Fibroblast of skin of scalp (primary cell): ENCODE measurements around the gene BCAR3.
A peak's percentile ranks its signal among the peaks of the same experiment; 100 is the strongest.
"Not testable (repeated sequence)": the region's sequence is repeated elsewhere in the genome, so short reads cannot be mapped to it uniquely, and the experiment has no call there.

ENCODE experiments used
- DNase-seq: peaks from one replicate; pipeline ENCODE4 v3.0.0-alpha.2; 2013

The BCAR3 gene

GRCh38 chr1:93667642-93668041 is 14.0 kb downstream of the BCAR3 start:
- DNase-seq, result no peak

DNA sequence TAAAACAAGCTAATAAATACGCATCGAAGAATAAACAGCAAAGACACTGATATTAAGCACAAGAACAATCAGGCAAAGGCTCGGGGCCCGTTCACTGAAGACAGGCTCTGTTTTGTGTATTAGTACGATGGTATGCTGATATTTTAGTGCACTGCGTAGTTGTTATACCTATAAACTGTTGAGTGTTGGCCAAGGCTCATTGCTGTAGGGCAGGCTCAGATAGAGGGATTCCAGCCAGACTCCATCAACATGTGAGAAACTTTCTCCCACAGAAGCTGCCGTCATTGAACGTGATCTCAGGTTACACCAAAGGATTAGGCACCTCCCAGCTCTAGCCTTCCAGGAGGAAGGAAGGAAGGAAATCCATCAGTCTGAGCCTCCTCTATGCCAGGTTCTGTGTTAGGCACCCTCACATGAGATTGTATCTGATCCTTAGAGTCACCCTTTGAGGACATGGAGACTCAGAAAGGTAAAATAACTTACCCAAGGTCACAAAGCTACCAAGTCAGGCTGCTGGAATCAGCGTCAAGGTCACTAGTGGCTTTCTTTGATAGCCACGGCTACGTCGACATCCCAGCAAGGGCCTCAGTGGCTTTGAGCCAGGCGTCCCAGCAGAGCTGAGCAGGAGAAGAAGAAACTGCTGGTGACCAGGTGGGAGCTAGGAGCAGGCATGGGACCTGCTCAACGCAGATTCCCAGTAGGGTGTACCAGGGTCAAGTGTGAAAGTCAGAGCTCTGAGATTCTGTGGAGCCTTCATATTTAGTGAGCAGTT is 14.8 kb downstream of the BCAR3 start:
- DNase-seq, result no peak

DNA sequence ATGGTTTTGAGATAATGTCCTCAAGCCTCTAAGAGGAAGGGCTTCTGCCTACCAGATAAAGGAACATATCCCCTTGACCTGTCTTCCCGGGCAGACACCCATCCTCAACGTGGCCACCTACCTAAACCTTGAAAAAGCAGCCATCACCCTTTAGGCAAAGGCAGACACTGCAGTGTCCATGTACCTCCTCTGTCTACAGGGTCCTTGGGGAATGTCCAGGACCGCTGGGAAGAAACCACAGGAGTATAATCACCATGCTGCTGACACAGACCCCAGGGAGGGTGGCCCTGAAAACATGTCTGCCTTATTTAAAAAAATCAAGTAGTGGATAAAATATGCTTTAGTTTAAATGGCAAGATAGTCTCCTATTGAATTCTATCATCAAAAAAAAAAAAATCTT is 16.6 kb downstream of the BCAR3 start:
- peak; percentile 35 for DNase-seq

DNA sequence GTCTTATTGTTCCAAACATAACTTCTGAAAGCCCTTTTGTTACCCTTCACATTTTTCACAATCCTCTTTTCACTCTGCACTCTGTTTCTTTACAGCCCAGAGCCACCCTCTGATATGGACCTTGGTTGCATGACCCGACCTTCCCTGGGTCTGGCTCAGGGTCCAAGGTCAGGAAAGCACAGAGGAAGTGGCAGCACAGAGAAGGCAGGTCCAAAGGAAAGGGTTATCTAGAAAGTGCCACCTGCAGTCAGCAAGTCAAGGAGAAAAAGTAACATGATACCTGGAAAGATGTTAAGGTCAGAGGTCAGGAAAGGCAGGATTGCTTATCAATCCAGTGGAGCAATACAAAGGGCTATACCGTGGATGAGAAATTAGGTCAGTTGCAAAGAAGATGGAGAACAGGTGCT is 18.4 kb downstream of the BCAR3 start:
- DNase-seq, result no peak

DNA sequence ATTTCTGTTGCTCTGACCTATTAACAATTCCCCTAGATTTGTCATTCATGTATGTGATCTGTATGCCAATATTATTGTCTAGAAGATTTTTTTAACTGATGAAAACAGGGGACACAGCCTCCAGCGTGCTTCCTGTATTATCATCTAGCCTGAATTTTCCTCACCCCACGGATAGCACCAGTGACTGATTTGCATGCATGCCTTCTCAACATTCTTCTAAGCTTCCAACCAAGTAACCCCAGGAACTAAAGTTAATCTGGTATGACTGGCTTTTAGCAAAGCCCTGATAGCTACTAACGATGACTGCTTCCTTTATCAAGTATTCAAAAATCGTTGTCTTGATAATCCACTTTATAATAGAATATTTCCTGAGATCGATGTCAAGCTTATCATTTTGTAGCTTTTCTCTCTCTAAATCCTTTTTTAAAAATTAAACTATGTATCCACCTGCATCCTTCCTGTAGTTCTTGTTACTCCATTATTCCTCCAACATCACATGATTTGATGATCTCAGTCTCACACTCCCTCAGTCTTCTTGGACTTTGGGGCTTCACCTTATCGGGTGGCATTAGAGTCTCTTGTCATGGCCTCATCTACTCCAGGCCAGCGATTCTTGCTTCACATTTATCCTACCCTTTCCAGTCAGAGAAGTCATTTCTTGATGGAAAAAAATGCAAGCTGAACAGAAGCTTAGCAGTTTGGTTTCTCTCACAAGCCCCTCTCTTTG is 19.0 kb downstream of the BCAR3 start:
- DNase-seq, result peak; percentile 75

GRCh38 chr1:93661829-93662474 is 19.7 kb downstream of the BCAR3 start:
- DNase-seq, result peak; percentile 86

GRCh38 chr1:93661341-93661740 is 20.3 kb downstream of the BCAR3 start:
- DNase-seq, result not testable (repeated sequence)

GRCh38 chr1:93659822-93660503 is 21.7 kb downstream of the BCAR3 start:
- DNase-seq, result no peak

DNA sequence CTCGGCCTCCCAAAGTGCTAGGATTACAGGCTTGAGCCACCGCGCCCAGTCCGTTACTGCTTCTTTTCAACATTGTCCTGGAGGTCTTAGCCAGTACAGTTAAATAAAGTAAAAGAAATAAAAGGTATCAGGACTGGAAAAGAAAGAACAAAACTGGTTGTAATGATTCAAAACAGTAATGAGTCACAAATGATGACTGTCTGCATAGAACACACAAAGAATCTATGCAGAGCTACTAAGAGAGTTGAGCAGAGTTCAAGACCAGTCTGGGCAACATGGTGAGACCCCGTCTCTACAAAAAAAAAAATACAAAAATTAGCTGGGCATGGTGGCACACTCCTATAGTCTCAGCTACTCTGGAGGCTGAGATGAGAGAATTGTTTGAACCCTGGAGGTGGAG is 23.4 kb downstream of the BCAR3 start:
- DNase-seq, result no peak

GRCh38 chr1:93656491-93656890 is 25.1 kb downstream of the BCAR3 start:
- DNase-seq, result no peak

GRCh38 chr1:93653656-93654055 is 28.0 kb downstream of the BCAR3 start:
- DNase-seq, result no peak

- no peak for DNase-seq
These were observed 29.2 kb downstream of the BCAR3 start for GRCh38 chr1:93652323-93652949.

- no peak for DNase-seq
These were observed 29.9 kb downstream of the BCAR3 start for GRCh38 chr1:93651695-93652094.

- DNase-seq, result not testable (repeated sequence)
These were observed 31.5 kb downstream of the BCAR3 start for GRCh38 chr1:93650159-93650558.

DNA sequence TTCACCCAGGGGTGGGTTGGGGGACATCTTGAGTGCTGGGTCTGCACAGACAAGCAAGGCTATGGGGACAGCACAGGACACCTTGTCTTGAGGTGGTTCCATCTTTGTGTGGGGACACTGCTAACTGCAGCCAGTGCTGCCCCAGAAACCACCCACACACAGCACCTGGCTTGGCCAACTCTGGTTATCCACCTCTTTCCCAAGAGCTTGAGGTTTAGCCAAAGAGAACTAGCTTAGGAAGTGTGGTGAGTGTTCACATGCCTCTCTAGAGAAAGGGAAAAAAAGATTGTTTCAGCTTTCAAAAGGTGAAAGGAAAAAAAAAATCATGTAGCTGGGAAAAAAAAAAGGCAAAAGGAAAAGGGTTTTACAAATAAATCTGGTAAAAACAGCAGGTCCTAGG is 32.4 kb downstream of the BCAR3 start:
- DNase-seq, result no peak

DNA sequence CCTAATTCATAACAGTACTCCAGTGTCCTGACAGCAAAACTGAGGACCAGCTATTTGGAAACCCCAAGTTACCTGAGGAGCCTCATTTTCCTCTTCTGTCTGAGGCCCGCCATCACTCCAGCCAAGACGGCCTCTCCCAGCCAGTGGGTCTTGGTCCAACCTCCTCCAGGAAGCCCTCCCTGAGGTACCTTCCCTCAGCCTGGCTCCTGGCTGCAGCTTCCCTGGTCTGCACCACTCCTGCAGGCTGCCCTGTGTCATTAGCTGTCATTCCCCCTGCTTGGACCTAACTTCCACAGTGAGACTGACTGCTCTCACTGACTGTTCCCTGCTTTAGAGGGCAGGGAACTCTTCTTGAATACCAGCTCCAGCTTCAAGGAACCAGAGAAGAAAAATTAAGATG is 33.0 kb downstream of the BCAR3 start:
- DNase-seq, result no peak

DNA sequence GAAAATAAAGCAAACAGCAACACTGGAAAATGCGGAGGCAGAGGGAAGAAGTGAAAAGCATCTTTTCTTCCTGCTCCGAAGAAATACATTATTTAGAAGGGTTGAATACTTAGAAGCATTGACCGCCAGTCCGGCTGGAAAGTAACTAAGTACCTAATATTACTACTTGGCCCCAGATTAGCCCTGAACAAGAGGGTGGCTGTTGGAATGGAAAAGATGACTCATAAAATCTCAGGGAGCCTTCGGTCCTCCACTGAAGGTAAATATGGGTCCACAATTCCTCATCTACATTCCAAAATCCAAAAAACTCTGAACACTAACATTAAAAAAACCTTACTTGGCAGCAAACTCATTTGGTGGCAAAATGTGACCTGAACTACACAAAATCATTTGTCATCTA is 40.1 kb downstream of the BCAR3 start:
- DNase-seq, result no peak

GRCh38 chr1:93640656-93641440 is 40.8 kb downstream of the BCAR3 start:
- no peak for DNase-seq

GRCh38 chr1:93638981-93639380 is 42.7 kb downstream of the BCAR3 start:
- DNase-seq, result no peak

GRCh38 chr1:93638307-93638847 is 43.3 kb downstream of the BCAR3 start:
- no peak for DNase-seq

DNA sequence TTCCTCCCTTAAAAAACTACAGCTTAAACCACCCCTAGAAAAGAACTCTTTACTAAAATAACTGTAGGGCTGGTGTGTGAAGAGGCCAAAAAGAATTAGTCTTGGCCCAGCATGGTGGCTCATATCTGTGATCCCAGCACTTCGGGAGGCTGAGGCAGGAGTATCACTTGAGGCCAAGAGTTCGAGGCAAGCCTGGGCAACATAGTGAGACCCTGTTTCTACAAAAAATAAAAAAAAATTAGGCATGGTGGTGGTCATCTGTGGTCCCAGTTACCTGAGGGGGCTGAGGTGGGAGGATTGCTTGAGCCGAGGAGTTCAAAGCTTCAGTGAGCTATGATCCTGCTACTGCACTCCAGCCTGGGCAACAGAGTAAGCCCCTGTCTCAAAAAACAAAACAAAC is 44.9 kb downstream of the BCAR3 start:
- no peak for DNase-seq
